ENCODE data around the gene DCC.
"Not testable (repeated sequence)": the region's sequence is repeated elsewhere in the genome, so short reads cannot be mapped to it uniquely, and the experiment has no call there.

Gene DCC

GRCh38 chr18:53443336-53443735 is 1103.3 kb downstream of the DCC start:
- no peaks in the 10 kb centered on the region for H3K36me3 ChIP-seq (ENCODE audit: control insufficient read depth in 2 of 2, insufficient read depth in 2 of 2, low read length in 2 of 2)

DNA sequence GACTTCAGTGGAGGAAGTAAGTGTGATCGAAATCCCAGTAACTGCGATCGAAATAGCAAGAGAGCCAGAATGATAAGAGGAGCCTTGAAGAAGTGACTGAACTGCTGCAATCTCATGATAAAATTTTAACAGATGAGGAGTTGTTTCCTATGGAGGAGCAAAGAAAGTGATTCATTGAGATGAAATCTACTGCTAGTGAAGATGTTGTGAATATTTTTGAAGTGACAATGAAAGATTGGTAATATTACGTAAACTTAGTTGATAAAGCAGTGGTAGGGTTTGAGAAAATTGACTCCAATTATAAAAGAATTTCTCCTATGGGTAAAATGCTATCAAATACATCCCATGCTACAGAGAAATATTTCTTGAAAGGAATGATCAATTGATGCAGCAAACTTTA is 1103.8 kb downstream of the DCC start:
- Histone ChIP-seq H3K4me3 (ENCODE audit: low read length in 2 of 2) (no peak overlapping the region), H3K4me1 (ENCODE audit: control insufficient read depth in 2 of 2, insufficient read depth in 2 of 2, low read length in 2 of 2) (no peaks in the 10 kb centered on the region), H3K27ac (ENCODE audit: low read depth in 2 of 2, low read length in 2 of 2) (no peak overlapping the region), H3K36me3 (ENCODE audit: control insufficient read depth in 2 of 2, insufficient read depth in 2 of 2, low read length in 2 of 2) (no peaks in the 10 kb centered on the region), H3K9me3 (ENCODE audit: control insufficient read depth in 2 of 2, low read length in 2 of 2) (no peaks in the 10 kb centered on the region), H3K9ac (ENCODE audit: low read depth in 1 of 2, low read length in 2 of 2) (no peak overlapping the region), H3K27me3 (ENCODE audit: control insufficient read depth in 2 of 2, insufficient read depth in 2 of 2, low read length in 2 of 2) (no peaks in the 10 kb centered on the region)

More at GRCh38 chr18:53443336-53443735, 1103.3 kb downstream of the DCC start:
- Histone ChIP-seq H3K27ac (ENCODE audit: low read depth in 2 of 2, low read length in 2 of 2) (no peak overlapping the region), H3K4me3 (ENCODE audit: low read length in 2 of 2) (no peak overlapping the region), H3K4me1 (ENCODE audit: control insufficient read depth in 2 of 2, insufficient read depth in 2 of 2, low read length in 2 of 2) (no peaks in the 10 kb centered on the region), H3K9me3 (ENCODE audit: control insufficient read depth in 2 of 2, low read length in 2 of 2) (no peaks in the 10 kb centered on the region), H3K27me3 (ENCODE audit: control insufficient read depth in 2 of 2, insufficient read depth in 2 of 2, low read length in 2 of 2) (no peaks in the 10 kb centered on the region), H3K9ac (ENCODE audit: low read depth in 1 of 2, low read length in 2 of 2) (no peak overlapping the region)

DNA sequence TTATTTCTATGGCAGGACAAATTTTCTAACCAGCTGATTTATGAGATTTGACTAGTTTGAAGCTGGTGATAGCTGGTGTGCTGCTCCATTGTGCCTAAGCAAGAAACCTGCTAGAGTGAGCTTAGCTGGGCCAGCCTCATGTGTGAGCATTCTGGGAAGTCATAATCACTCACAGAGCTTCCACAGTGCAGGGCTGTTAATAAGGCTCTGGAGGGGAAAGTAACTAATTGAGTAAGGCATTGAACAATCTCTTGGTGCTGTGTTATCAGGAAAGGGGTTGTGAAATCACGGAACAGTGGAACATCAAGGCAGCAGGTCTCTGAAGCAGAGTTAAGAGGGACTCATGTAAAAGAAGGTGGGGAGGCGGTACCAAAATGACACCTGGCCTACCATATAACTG is 1111.9 kb downstream of the DCC start:
- Histone ChIP-seq H3K9ac (ENCODE audit: low read depth in 1 of 2, low read length in 2 of 2) (no peak overlapping the region), H3K4me1 (ENCODE audit: control insufficient read depth in 2 of 2, insufficient read depth in 2 of 2, low read length in 2 of 2) (no peaks in the 10 kb centered on the region), H3K9me3 (ENCODE audit: control insufficient read depth in 2 of 2, low read length in 2 of 2) (no peaks in the 10 kb centered on the region), H3K27ac (ENCODE audit: low read depth in 2 of 2, low read length in 2 of 2) (no peak overlapping the region), H3K4me3 (ENCODE audit: low read length in 2 of 2) (no peak overlapping the region), H3K27me3 (ENCODE audit: control insufficient read depth in 2 of 2, insufficient read depth in 2 of 2, low read length in 2 of 2) (no peaks in the 10 kb centered on the region), H3K36me3 (ENCODE audit: control insufficient read depth in 2 of 2, insufficient read depth in 2 of 2, low read length in 2 of 2) (no peaks in the 10 kb centered on the region)

DNA sequence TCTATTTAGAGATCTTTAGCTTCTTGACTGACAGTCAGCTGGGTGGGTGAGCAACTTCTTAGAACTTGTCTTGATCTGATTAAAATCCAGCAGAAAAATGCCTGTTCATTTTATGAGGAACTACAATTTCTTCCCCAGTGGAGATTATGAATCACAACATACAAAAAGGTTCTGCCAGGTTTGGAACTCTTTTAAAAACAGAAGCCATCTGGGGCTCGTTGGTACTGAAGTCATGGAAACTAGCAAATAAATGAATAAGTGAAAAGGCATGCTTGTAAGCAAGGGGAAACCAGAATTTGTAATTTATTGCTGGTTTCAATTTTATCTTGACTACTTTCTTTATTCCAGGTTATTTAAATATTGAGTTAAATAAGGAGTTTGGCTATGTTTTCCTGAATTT is 1117.1 kb downstream of the DCC start:
- no peaks in the 10 kb centered on the region for H3K9me3 ChIP-seq (ENCODE audit: control insufficient read depth in 2 of 2, low read length in 2 of 2)
- H3K27ac ChIP-seq (ENCODE audit: low read depth in 2 of 2, low read length in 2 of 2): no peak overlapping the region
- H3K36me3 ChIP-seq (ENCODE audit: control insufficient read depth in 2 of 2, insufficient read depth in 2 of 2, low read length in 2 of 2): no peaks in the 10 kb centered on the region
- H3K9ac ChIP-seq (ENCODE audit: low read depth in 1 of 2, low read length in 2 of 2): no peak overlapping the region
- no peaks in the 10 kb centered on the region for H3K4me1 ChIP-seq (ENCODE audit: control insufficient read depth in 2 of 2, insufficient read depth in 2 of 2, low read length in 2 of 2)
- no peak overlapping the region for H3K4me3 ChIP-seq (ENCODE audit: low read length in 2 of 2)
- no peaks in the 10 kb centered on the region for H3K27me3 ChIP-seq (ENCODE audit: control insufficient read depth in 2 of 2, insufficient read depth in 2 of 2, low read length in 2 of 2)

- H3K9me3 ChIP-seq (ENCODE audit: control insufficient read depth in 2 of 2, low read length in 2 of 2): no peaks in the 10 kb centered on the region
- no peak overlapping the region for H3K27ac ChIP-seq (ENCODE audit: low read depth in 2 of 2, low read length in 2 of 2)
Observed at GRCh38 chr18:53458268-53458667, 1118.3 kb downstream of the DCC start.

GRCh38 chr18:53458944-53459580 is 1119.1 kb downstream of the DCC start:
- H3K27me3 ChIP-seq (ENCODE audit: control insufficient read depth in 2 of 2, insufficient read depth in 2 of 2, low read length in 2 of 2): no peaks in the 10 kb centered on the region
- H3K36me3 ChIP-seq (ENCODE audit: control insufficient read depth in 2 of 2, insufficient read depth in 2 of 2, low read length in 2 of 2): no peaks in the 10 kb centered on the region
- H3K4me1 ChIP-seq (ENCODE audit: control insufficient read depth in 2 of 2, insufficient read depth in 2 of 2, low read length in 2 of 2): no peaks in the 10 kb centered on the region
- H3K9me3 ChIP-seq (ENCODE audit: control insufficient read depth in 2 of 2, low read length in 2 of 2): no peaks in the 10 kb centered on the region
- H3K9ac ChIP-seq (ENCODE audit: low read depth in 1 of 2, low read length in 2 of 2): no peak overlapping the region
- H3K4me3 ChIP-seq (ENCODE audit: low read length in 2 of 2): no peak overlapping the region
- H3K27ac ChIP-seq (ENCODE audit: low read depth in 2 of 2, low read length in 2 of 2): no peak overlapping the region

More at GRCh38 chr18:53458268-53458667, 1118.3 kb downstream of the DCC start:
- no peaks in the 10 kb centered on the region for H3K36me3 ChIP-seq (ENCODE audit: control insufficient read depth in 2 of 2, insufficient read depth in 2 of 2, low read length in 2 of 2)
- H3K9ac ChIP-seq (ENCODE audit: low read depth in 1 of 2, low read length in 2 of 2): no peak overlapping the region
- no peaks in the 10 kb centered on the region for H3K27me3 ChIP-seq (ENCODE audit: control insufficient read depth in 2 of 2, insufficient read depth in 2 of 2, low read length in 2 of 2)
- H3K4me3 ChIP-seq (ENCODE audit: low read length in 2 of 2): no peak overlapping the region
- H3K4me1 ChIP-seq (ENCODE audit: control insufficient read depth in 2 of 2, insufficient read depth in 2 of 2, low read length in 2 of 2): no peaks in the 10 kb centered on the region

DNA sequence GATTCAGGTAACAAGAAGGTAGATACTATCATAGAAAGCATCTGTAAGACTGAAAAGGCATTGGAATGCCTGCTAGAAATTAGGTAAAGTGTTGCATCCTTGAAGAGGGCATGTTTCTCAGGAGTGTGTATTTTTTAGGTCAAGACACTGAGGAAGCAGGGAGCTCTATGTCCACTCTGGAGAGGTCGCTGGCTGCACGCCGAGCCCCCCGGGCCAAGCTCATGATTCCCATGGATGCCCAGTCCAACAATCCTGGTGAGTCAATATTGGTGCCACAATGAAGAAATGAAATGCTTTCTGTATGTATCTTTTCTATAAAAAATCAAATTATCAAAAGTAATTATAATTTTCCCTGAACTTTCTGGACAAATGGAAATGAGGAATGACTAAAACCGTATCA is 1127.8 kb downstream of the DCC start:
- no peaks in the 10 kb centered on the region for H3K36me3 ChIP-seq (ENCODE audit: control insufficient read depth in 2 of 2, insufficient read depth in 2 of 2, low read length in 2 of 2)
- no peaks in the 10 kb centered on the region for H3K4me1 ChIP-seq (ENCODE audit: control insufficient read depth in 2 of 2, insufficient read depth in 2 of 2, low read length in 2 of 2)
- H3K27ac ChIP-seq (ENCODE audit: low read depth in 2 of 2, low read length in 2 of 2): no peak overlapping the region
- no peak overlapping the region for H3K9ac ChIP-seq (ENCODE audit: low read depth in 1 of 2, low read length in 2 of 2)
- no peaks in the 10 kb centered on the region for H3K27me3 ChIP-seq (ENCODE audit: control insufficient read depth in 2 of 2, insufficient read depth in 2 of 2, low read length in 2 of 2)
- no peak overlapping the region for H3K4me3 ChIP-seq (ENCODE audit: low read length in 2 of 2)
- H3K9me3 ChIP-seq (ENCODE audit: control insufficient read depth in 2 of 2, low read length in 2 of 2): peaks cover 0 to 4% of the 10 kb centered on the region in 2 donors

DNA sequence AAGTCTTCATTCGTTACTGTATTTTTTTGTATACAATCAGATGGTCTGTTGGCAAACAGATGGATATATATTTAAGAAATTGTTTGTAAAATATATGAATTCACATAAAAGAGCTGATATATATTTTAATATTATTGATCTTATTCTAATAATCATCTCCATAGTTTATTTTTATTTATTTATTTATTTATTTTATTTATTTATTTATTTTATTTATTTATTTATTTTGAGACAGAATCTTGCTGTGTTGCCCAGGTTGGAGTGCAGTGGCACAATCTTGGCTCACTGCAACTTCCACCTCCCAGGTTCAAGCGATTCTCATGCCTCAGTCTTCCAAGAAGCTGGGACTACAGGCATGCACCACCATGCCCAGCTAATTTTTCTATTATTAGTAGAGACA is 1128.2 kb downstream of the DCC start:
- not testable (repeated sequence) for H3K4me3 ChIP-seq (ENCODE audit: low read length in 2 of 2); H3K27ac ChIP-seq (ENCODE audit: low read depth in 2 of 2, low read length in 2 of 2); H3K9ac ChIP-seq (ENCODE audit: low read depth in 1 of 2, low read length in 2 of 2); H3K9me3 ChIP-seq (ENCODE audit: control insufficient read depth in 2 of 2, low read length in 2 of 2); H3K27me3 ChIP-seq (ENCODE audit: control insufficient read depth in 2 of 2, insufficient read depth in 2 of 2, low read length in 2 of 2); H3K36me3 ChIP-seq (ENCODE audit: control insufficient read depth in 2 of 2, insufficient read depth in 2 of 2, low read length in 2 of 2); H3K4me1 ChIP-seq (ENCODE audit: control insufficient read depth in 2 of 2, insufficient read depth in 2 of 2, low read length in 2 of 2)

GRCh38 chr18:53472546-53472945 is 1132.5 kb downstream of the DCC start:
- no peaks in the 10 kb centered on the region for H3K27me3 ChIP-seq (ENCODE audit: control insufficient read depth in 2 of 2, insufficient read depth in 2 of 2, low read length in 2 of 2)
- H3K27ac ChIP-seq (ENCODE audit: low read depth in 2 of 2, low read length in 2 of 2): no peak overlapping the region
- H3K9ac ChIP-seq (ENCODE audit: low read depth in 1 of 2, low read length in 2 of 2): no peak overlapping the region
- H3K36me3 ChIP-seq (ENCODE audit: control insufficient read depth in 2 of 2, insufficient read depth in 2 of 2, low read length in 2 of 2): no peaks in the 10 kb centered on the region
- H3K9me3 ChIP-seq (ENCODE audit: control insufficient read depth in 2 of 2, low read length in 2 of 2): peaks cover 0 to 3% of the 10 kb centered on the region in 2 donors
- no peaks in the 10 kb centered on the region for H3K4me1 ChIP-seq (ENCODE audit: control insufficient read depth in 2 of 2, insufficient read depth in 2 of 2, low read length in 2 of 2)
- no peak overlapping the region for H3K4me3 ChIP-seq (ENCODE audit: low read length in 2 of 2)

DNA sequence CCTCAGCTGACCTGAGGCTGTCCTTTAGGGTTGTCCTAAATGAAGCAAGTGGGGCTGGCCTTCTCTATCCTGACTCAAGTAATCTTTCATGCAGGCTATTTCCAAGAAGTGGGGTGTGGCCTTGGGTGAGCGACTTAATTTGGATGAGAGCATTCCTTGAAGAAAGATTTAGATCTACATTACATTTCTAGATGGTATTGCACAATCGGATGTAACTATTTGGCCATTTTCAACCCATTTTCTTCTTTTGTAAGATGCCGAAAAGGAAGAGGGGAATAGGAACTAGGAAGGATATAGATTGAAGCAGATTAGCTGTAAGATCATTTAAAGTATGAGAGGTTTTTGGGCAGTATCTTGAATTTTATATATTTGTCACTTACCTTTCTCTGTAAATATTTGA is 1138.2 kb downstream of the DCC start:
- H3K27me3 ChIP-seq (ENCODE audit: control insufficient read depth in 2 of 2, insufficient read depth in 2 of 2, low read length in 2 of 2): no peaks in the 10 kb centered on the region
- H3K9me3 ChIP-seq (ENCODE audit: control insufficient read depth in 2 of 2, low read length in 2 of 2): no peaks in the 10 kb centered on the region
- H3K9ac ChIP-seq (ENCODE audit: low read depth in 1 of 2, low read length in 2 of 2): no peak overlapping the region
- H3K4me1 ChIP-seq (ENCODE audit: control insufficient read depth in 2 of 2, insufficient read depth in 2 of 2, low read length in 2 of 2): no peaks in the 10 kb centered on the region
- no peak overlapping the region for H3K4me3 ChIP-seq (ENCODE audit: low read length in 2 of 2)
- no peaks in the 10 kb centered on the region for H3K36me3 ChIP-seq (ENCODE audit: control insufficient read depth in 2 of 2, insufficient read depth in 2 of 2, low read length in 2 of 2)
- no peak overlapping the region for H3K27ac ChIP-seq (ENCODE audit: low read depth in 2 of 2, low read length in 2 of 2)

- Histone ChIP-seq H3K36me3 (ENCODE audit: control insufficient read depth in 2 of 2, insufficient read depth in 2 of 2, low read length in 2 of 2) (no peaks in the 10 kb centered on the region), H3K9ac (ENCODE audit: low read depth in 1 of 2, low read length in 2 of 2) (no peak overlapping the region), H3K27ac (ENCODE audit: low read depth in 2 of 2, low read length in 2 of 2) (no peak overlapping the region), H3K9me3 (ENCODE audit: control insufficient read depth in 2 of 2, low read length in 2 of 2) (no peaks in the 10 kb centered on the region), H3K27me3 (ENCODE audit: control insufficient read depth in 2 of 2, insufficient read depth in 2 of 2, low read length in 2 of 2) (no peaks in the 10 kb centered on the region), H3K4me1 (ENCODE audit: control insufficient read depth in 2 of 2, insufficient read depth in 2 of 2, low read length in 2 of 2) (no peaks in the 10 kb centered on the region), H3K4me3 (ENCODE audit: low read length in 2 of 2) (no peak overlapping the region)
Observed at GRCh38 chr18:53486296-53486695, 1146.3 kb downstream of the DCC start.
